Skeletal muscle cell (primary cell): ENCODE results near the gene SLC5A5.
"Not testable (repeated sequence)": the region's sequence is repeated elsewhere in the genome, so short reads cannot be mapped to it uniquely, and the experiment has no call there.

ENCODE experiments used
- DNase-seq: peaks from one replicate; pipeline ENCODE4 v3.0.0-alpha.2; 2010; ENCODE audit warnings: low read depth
- H3K4me3 ChIP-seq: 2 replicates; pipeline ENCODE4 v1.5.1; 2011; ENCODE audit warnings: low read depth, mild to moderate bottlenecking, control low read depth, low read length, moderate library complexity

Gene SLC5A5

DNA sequence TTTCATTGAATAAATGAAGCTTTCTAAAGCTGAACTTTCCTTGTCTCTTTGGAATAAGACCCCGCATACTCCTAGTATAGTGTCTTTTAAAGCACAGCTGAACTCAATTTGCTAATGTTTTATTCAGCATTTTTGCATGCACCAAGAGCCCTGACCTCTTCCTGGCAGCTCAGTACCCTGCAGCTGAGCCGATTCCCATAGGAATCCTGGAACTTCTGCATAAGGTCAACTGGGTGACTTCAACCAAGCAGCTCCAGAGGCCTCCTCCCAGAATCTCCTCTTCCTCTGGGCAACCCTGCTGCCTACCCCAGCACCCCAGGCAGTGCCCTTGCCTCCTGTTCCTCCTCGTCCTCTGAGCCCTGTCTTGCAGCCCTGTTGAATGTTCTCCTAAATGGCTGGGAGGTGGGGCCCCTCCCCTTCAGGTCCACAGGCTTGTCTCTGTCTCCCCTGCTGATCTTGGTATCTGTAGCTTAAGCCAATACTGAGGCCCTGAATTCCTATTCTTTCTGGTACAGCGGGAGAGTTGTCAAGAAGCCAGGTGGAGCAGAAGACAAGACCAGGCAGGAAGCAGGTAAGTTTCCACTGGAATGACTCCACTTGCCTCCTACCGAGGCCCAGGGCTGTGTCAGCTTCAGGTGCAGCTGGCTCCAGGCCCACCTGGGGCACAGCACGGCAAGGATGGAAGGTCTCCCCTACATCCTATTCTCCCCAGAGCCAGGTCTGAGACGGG is 37.4 kb downstream of the SLC5A5 start:
- H3K4me3 ChIP-seq = no peak overlapping the region
- DNase-seq = no peak

- DNase-seq = no peak
- H3K4me3 ChIP-seq = no peak overlapping the region
Measured at GRCh38 chr19:17910791-17911360, 39.1 kb downstream of the SLC5A5 start.

DNA sequence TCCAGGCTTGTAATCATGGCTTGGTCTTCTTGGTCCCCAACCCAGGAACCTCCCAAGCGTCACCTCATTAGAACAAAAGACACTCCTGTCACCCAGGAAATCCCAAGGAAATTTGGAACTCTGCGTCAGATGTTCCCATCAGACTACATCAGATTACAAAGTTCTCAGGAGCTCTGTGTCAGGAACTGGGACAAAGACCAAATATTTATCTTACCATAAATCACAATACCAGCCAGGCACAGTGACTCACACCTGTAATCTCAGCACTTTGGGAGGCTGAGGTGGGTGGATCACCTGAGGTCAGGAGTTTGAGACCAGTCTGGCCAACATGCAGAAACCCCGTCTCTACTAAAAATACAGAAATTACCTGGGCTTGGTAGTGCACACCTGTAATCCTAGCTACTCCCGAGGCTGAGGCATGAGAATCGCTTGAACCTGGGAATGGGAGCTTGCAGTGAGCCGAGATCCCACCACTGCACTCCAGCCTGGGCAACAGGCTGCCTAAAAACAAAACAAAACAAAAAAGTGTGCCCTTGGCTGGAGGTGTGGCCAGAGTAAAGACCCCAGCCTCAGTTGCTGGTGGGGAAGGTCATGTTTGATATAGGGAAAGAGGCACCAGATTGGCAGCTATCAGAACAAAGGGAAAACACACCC is 44.3 kb downstream of the SLC5A5 start:
- no peak overlapping the region for H3K4me3 ChIP-seq
- DNase-seq = no peak

GRCh38 chr19:17918151-17918550 is 46.4 kb downstream of the SLC5A5 start:
- not testable (repeated sequence) for H3K4me3 ChIP-seq, DNase-seq

- not testable (repeated sequence) for H3K4me3 ChIP-seq, DNase-seq
Measured at GRCh38 chr19:17919122-17919521, 47.4 kb downstream of the SLC5A5 start.

GRCh38 chr19:17920527-17920926 is 48.8 kb downstream of the SLC5A5 start:
- no peak for DNase-seq
- H3K4me3 ChIP-seq = no peak overlapping the region

- no peak for DNase-seq
- H3K4me3 ChIP-seq = no peak overlapping the region
Measured at GRCh38 chr19:17922138-17922537, 50.4 kb downstream of the SLC5A5 start.

DNA sequence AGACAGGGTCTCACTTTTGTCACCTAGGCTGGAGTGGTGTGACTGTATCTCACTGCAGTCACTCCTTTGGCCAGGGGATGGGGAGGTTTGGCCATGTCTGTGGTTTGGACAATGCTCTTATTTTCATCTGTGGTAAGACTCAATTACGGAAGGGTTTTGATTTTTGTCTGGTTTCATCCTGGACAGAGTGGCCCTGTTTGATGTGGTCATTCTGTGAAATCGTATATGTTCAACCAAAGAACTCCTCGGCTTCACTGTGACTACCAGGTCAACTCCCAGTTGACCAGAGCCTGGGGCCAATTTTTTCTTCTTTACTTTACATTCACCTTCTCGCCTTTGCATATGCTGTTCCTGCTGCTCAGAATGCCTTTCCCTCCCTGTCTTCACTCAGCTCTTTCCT is 54.3 kb downstream of the SLC5A5 start:
- no peak overlapping the region for H3K4me3 ChIP-seq
- no peak for DNase-seq

DNA sequence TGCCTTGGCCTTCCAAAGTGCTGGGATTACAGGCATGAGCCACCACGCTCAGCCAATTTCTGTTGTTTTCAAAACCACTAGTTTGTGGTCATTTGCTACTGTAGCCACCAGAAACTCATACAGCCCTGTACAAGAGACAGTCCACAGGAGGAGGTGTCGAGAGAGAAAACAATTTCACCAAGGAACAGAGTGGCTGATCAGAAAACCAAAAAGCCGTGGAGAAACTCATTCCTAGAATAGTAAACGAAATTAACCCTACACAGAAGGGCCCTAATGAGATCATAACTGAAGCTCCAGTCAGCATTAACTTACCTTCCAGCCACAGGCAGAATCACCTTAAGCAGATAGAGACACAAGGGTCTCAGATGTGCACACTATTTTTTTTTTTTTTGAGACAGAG is 57.3 kb downstream of the SLC5A5 start:
- DNase-seq = no peak
- no peak overlapping the region for H3K4me3 ChIP-seq

GRCh38 chr19:17931532-17932191 is 59.9 kb downstream of the SLC5A5 start:
- H3K4me3 ChIP-seq = peak overlapping the region; percentile 98
- no peak for DNase-seq

DNA sequence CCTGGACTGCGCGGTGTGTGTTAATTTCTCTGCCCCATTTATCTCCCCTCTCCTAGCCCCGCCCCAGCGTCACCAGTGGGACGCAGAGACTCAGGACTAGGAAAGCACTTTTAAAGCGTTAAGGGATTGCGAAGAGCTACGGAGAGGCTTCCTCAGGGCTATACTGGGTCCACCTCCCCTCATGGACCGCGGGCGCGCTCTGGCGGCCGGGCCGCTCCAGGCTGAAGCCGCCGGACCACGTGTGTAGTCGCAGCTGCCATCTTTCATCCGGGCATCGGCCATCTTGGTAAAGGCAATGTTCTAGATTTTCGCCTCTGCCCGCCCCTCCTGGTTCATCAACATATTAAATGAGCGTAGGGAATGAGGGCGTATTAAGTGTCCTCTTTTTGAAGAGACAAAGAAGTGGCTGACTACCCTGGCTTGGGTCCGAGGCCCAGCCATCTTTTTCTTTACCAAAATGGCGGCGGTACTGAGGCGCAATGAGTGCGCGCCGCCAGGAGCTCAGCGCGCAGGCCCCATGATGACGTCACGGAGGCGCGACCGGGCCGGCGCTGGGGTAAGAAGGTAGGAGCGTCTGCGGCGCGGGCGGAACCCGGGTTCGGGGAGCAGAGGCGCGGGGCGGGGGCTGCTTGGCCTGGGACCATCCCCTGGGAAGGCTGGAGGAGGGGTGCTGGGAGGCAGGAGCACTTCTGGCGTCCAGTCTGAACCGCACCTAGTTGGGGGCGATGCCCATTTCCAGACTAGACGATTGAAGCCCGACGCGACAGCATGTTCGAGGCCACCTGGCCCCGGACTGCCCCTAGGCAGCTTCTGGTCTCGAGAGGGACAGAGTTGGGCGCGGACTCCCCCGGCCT is 61.0 kb downstream of the SLC5A5 start, which contains the start of gene CCDC124:
Gene CCDC124, plus strand, starts transcription at position 531 of the 854 bp plus-strand sequence. CDS start 3,406 bp downstream, outside the sequence.
- peak within 1 kb of the TSS; percentile 98 for H3K4me3 ChIP-seq
- DNase-seq = peak; percentile 62

DNA sequence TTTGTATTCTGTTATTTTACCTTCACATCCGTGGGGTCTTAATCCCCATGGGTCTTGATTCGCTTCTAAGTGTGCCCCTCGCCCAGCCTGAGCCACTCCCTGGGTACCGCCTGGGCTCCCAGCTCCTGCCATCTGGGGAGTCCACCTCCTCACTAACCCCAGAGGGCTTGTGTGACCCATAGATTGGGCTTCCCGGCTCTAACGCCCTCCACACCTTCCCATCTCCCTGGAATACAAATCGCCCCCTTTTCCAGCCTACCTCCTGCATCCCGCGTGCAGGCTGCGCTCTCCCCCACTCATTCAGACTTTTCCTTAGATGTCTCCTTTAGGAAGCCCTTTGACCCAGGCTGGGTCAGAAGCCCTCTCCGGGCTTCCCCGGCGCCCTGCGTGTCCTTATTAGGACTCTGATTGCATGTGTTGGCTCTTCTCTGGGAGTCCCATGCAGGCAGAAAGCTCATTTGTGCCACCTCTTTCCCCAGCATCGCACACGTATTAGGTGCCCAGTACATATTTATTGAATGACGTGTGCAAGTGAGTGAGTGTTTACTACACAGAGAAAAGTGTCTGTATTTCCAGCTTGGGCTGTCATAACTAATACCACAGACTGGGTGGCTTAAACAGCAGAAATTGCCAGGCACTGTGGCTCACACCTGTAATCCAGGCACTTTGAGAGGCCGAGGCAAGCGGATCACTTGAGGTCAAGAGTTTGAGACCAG is 61.8 kb downstream of the SLC5A5 start:
- peak overlapping the region; percentile 98 for H3K4me3 ChIP-seq
- DNase-seq = no peak

- H3K4me3 ChIP-seq = no peak overlapping the region
- no peak for DNase-seq
Measured at GRCh38 chr19:17936379-17936778, 64.6 kb downstream of the SLC5A5 start.

DNA sequence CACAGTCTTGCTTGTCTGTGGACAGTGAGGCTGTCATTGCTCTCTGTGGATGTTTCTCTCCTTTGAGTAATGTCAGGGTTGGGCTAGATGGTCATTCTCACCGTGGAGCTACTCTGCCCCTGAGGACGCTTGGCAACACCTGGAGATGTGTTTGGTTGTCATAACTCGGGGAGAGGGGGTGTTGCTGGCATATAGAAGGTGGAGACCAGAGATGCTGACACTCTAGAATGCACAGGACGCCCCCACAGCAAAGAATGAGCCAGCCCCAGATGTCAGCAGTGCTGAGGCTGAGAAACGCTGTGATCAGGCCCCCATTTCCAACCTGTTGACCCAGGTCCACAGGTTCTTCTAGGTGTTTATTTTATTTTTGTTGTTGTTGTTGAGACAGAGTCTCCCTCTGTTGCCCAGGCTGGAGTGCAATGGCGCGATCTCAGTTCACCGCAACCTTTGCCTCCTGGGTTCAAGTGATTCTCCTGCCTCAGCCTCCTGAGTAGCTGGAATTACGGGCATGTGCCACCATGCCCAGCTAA is 65.7 kb downstream of the SLC5A5 start:
- H3K4me3 ChIP-seq = no peak overlapping the region
- no peak for DNase-seq

- DNase-seq = peak; percentile 31
- no peak overlapping the region for H3K4me3 ChIP-seq
Measured at GRCh38 chr19:17938092-17938845, 66.5 kb downstream of the SLC5A5 start.

- DNase-seq = no peak
- no peak overlapping the region for H3K4me3 ChIP-seq
Measured at GRCh38 chr19:17942181-17942580, 70.4 kb downstream of the SLC5A5 start.

DNA sequence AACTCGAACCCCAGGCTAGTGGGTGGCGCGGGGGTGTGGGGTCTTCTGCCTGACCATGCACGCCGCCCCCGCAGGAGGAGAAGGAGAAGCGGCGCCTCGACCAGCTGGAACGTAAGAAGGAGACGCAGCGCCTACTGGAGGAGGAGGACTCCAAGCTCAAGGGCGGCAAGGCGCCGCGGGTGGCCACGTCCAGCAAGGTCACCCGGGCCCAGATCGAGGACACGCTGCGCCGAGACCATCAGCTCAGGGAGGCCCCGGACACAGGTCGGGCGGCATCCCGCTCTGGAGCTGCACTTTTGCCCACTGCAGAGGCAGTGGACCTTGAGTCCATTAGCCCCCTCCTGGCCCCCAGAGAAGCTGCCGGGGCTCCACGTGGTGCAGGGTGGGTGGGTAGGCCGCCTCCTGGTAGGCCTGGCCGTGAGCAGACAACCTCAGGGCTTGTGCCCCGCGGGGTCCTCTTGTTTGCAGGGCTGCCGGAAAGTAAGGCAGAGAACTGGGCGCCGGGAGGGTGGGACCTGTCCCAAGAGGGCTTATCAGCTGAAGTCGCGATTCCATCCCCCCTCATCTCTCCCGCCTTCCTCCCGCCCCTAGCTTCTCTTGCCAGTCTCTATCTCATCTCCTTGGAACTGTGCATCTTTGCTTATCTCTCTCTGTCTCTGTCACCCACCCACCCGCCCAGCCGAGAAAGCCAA is 71.0 kb downstream of the SLC5A5 start:
- DNase-seq = no peak
- no peak overlapping the region for H3K4me3 ChIP-seq
